K562 treated with DMSO at 1 percent for 4 hours (cell line): Measurements from ENCODE around the gene FYTTD1. TPM values are rescaled to one million over a fixed set of nuclear protein-coding genes. Genes with fewer than 3 reads are reported as not detected.

Experiments used
- total RNA-seq: library from RNA; unstranded; fragments of 300-600 nt; gene quantifications from 2 replicates; pipeline ENCODE4 v1.2.3, GENCODE V29; 2022; ENCODE audit not compliant: insufficient read depth

The FYTTD1 gene
- total RNA-seq, result 26.9 and 32.7 TPM in 2 replicates

GRCh38 chr3:197749601-197750395, at the start of gene FYTTD1:
Gene FYTTD1 (plus strand): TSS chr3:197749883. CDS start chr3:197749972, 89 bp downstream.

GRCh38 chr3:197736491-197737318, 13.0 kb upstream of the FYTTD1 start, which contains the start of gene RUBCN:
Gene RUBCN (minus strand): TSS chr3:197736904. CDS start chr3:197736719, 185 bp downstream.

GRCh38 chr3:197791113-197791891, 41.6 kb downstream of the FYTTD1 start, which contains the start of gene LRCH3:
Gene LRCH3 (plus strand): TSS chr3:197791254. CDS start chr3:197791279, 25 bp downstream.

Other genes starting within 250 kb of the FYTTD1 start
- not detected in 2 replicates for gene BDH1, start 193.9 kb upstream of the FYTTD1 start, total RNA-seq
- 24.4 and 27.6 TPM in 2 replicates for gene RUBCN, start 13.0 kb upstream of the FYTTD1 start, total RNA-seq
- 12.3 and 20.7 TPM in 2 replicates for gene LRCH3, start 41.4 kb downstream of the FYTTD1 start, total RNA-seq
- 2,579 and 2,621 TPM in 2 replicates for gene RPL35A, start 200.3 kb downstream of the FYTTD1 start, total RNA-seq
- gene LMLN, start 210.3 kb downstream of the FYTTD1 start, total RNA-seq, result 4.1 and 4.3 TPM in 2 replicates